Measurements from ENCODE around the gene ANKHD1.

Gene ANKHD1

GRCh38 chr5:140544986-140545385 is 143.4 kb downstream of the ANKHD1 start:
- no peak for DNase-seq (ENCODE audit: low read depth)

- no peak for DNase-seq (ENCODE audit: low read depth)
Measured at GRCh38 chr5:140545606-140546005, 144.0 kb downstream of the ANKHD1 start.

DNA sequence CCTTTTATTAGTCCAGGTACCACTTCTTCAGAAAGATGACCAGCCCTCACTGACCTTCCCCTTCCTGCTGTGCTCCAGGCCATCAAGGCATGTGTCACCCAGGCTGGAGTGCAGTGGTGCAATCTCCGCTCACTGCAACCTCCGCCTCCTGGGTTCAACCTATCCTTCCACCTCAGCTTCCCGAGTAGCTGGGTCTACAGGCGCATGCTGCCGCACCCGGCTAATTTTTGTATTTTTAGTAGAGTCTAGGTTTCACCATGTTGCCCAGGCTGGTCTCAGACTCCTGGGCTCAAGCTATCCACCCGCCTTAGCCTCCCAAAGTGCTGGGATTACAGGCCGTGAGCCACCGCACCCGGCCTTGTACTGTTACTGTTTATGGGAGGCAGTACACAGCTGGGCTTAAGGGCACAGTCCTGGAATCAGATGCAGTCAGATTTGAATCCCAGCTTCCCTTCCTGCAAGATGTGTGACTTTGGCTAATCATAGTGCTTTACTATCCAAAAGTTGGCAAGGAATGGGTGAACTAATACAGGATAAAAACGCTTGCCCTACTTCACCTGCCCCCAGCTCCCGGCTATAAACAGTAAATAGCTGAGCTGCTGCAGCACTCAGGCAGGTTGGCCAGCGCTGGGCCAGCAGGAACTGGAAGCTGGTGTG is 145.3 kb downstream of the ANKHD1 start:
- DNase-seq (ENCODE audit: low read depth), result no peak

GRCh38 chr5:140547508-140548299 is 146.1 kb downstream of the ANKHD1 start, which contains the start of gene EIF4EBP3:
TSS of gene EIF4EBP3 (plus strand) at chr5:140547662. CDS start at chr5:140547738, 76 bp downstream.
- DNase-seq (ENCODE audit: low read depth), result peak; percentile 84

GRCh38 chr5:140548300-140548688 is 146.7 kb downstream of the ANKHD1 start:
- no peak for DNase-seq (ENCODE audit: low read depth)

- DNase-seq (ENCODE audit: low read depth), result no peak
Measured at GRCh38 chr5:140548791-140549190, 147.2 kb downstream of the ANKHD1 start.

DNA sequence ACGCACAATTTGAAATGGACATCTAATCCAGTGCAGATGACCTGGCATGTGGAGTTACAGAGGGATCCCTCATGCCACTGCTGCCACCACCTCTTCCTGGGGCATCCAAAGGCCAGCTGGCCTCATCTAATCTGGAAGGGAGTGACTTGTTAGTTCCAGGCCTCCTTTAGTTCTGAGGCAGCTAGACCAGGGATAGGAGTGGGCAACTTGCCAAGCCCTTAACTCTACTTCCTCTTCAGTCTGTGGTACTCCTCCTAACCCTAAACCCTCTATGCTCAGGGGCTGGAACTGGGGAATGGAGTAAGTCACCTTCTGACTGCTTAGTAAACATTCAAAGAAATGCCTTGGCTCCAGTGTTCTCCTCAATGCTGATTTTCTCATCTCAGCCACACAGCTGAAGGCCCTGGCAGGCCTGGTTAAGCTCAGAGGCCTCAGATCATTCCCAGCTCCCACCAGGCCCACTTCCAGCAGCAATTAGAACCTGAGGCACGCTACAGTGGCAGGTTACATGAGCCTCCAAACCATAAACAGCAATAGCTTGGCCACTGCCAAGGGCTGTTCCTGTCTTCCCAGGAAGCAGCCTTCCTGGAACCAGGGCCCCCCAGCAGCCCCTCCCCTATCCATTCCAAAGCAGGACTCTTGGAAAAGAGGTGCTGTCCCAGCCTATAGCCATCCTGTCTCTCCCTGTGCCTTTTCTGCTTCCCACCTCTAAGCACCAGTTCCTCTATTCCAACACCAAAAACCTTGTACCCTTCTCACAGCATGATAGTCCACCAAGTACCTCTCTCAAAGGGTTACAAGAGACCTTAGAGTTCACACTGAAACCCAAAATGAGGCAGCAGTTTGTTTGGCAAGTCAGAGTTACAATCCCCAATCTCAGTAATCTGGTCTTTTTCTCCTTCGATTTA is 147.9 kb downstream of the ANKHD1 start:
- DNase-seq (ENCODE audit: low read depth), result no peak

DNA sequence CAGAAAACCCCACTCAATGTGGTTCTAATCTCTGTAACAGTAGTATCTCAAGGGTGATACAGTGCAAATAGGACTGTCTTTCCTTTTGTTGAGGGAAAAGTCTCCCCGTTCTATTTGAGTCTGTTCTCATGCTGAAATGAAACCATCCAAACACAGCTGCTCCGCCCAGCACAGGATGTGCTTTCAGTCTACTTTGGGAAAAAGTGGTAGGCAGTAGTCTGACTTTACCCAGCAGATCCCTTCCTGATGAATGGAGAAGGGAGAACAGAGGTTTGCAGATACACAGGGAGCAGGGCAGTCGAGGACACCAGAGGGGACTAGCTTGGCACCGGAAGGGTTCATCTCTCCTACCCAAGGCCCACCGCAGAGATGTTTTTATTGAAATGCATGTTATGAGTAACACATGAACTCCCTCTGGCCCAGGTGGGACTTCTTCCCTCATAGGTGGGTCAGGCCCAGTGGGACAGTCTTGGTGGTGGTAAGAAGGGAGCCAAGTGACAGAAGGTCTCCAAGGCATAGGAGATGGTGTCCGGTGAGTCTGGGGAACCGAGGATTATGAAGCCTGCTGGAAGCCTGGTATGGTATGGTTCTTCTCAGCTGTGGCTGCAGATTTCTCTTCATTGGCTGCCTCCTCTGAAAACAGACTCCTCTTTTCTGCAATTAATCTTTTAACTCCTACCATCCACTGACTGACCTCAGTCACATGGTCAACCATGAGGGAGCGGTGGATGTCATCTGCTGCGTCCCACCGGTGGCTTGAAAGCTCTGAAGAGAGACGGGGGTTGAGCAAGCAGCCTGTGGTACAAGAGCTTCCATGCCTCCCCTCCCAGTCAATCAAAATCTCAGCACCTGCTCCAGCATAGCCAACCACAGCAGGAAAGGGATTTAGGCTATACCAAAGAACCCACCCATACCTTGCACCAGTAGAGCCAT is 148.8 kb downstream of the ANKHD1 start:
- no peak for DNase-seq (ENCODE audit: low read depth)

DNA sequence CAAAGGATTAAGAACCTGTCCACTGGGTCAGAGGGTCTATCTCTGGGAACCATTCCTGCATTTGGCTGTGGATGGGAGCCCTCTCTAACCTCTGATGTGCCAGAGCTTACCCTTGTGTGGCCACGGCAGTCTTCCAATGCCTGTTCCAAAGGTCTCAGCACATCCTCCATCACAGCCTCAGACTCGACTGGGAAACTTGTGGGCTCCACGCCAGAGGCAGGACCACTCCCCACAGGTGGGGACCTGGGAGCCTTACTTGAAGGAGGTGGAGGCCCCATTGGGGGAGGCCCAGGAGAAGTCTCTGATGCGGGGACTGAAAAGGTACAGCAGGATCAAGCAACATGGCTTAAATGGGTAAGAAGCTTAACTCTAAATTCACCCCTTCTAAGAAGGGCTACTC is 150.2 kb downstream of the ANKHD1 start:
- DNase-seq (ENCODE audit: low read depth), result no peak

DNA sequence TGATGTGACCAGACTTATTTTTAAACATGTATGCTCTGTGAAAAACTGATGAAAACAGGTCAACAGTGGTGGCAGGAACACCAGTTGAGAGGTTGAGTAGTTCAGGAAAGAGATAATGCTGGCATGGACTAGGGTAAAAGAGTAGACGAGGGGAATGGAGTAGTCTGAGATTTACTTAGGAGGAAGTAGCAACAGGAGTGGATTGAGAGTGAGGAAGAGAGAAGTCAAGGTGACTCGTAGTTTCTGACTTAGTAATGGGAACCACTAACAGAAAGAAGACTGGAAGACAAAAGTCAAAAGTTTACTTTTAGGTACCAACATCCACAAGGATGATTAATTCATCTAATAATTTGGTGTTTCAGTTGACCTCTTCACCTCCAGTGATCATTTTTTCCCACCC is 152.0 kb downstream of the ANKHD1 start:
- DNase-seq (ENCODE audit: low read depth), result no peak

DNA sequence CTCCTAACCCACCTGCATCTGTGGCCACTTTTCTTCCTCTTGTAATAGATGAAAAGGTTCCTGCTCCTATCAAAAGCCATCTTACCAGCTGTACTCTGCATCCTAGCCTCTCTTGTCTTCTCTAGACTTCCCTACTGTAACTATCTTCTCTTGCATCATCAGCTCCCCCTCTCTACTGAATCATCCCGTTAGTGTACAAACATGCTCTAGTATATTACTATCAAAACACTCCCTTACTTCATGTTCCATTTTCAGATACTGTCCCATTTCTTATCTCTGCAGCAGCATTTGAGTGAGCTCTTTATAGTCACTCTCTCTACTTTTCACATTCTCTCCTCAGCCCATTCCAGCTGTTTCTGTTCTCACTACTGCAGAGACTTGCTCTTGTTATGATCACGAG is 152.8 kb downstream of the ANKHD1 start:
- no peak for DNase-seq (ENCODE audit: low read depth)

GRCh38 chr5:140555747-140556312 is 154.2 kb downstream of the ANKHD1 start:
- no peak for DNase-seq (ENCODE audit: low read depth)

DNA sequence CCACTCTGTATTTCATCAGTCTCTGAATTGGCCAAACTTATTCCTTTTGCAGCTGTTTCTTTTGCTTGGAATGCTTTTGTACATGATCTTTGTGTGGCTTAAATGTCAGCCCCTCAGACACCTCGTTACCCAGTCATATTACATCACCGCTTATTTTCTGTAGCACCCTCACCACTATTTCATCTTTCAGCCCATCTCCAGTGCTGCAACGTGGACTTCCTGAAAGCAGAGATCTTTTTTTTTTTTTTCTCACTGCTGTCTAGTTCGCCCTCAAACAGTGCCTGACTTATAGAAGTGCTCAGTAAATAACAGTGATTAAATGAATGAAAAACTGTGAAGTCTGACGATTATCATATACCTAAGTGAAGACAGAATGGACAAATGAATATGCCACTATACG is 154.8 kb downstream of the ANKHD1 start:
- no peak for DNase-seq (ENCODE audit: low read depth)

- DNase-seq (ENCODE audit: low read depth), result peak; percentile 65
Measured at GRCh38 chr5:140557136-140557805, 155.6 kb downstream of the ANKHD1 start, which contains the start of gene SRA1. TSS of gene SRA1 (minus strand) at chr5:140557473. CDS start at chr5:140557452, 21 bp downstream.

- DNase-seq (ENCODE audit: low read depth), result no peak
Measured at GRCh38 chr5:140557965-140558364, 156.3 kb downstream of the ANKHD1 start.

GRCh38 chr5:140558542-140558941 is 156.9 kb downstream of the ANKHD1 start:
- no peak for DNase-seq (ENCODE audit: low read depth)

- DNase-seq (ENCODE audit: low read depth), result no peak
Measured at GRCh38 chr5:140560227-140560626, 158.6 kb downstream of the ANKHD1 start.

DNA sequence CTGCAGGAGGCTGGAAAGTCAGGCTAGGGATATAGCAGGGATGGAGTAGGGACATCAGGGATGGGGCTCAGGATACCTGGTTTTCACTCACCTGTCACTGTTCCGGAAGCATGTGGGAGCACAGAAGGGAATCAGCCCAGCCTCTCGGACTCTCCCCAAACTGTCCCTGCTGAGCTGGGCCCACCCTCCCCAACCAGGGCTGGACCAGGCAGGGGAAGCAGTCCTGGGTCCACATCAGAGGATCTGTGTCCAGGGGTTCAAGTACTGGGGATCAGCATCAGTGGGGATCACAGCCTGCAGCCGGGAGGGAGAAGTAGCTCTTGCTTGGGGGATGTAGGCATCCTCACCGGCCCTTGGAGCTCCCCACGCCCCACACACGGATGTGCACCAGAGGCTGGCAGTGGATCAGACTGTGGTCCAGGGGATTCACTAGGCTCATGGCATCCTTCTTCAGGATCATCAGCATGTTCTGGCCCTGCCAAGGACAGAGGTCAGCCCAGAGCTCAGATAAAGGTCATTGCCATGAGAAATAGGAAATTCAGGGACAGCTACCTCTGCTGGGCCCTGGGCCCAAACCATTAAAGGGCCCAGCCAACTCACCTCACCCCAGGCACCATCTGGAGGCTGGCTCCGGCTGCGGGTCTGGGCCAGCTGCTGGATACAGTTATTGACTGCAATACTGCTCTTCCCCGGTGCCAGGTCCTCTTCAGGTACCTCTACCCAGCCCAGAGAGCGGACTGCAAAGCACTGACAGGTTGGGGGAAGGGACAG is 160.3 kb downstream of the ANKHD1 start:
- no peak for DNase-seq (ENCODE audit: low read depth)

- DNase-seq (ENCODE audit: low read depth), result no peak
Measured at GRCh38 chr5:140563596-140563995, 162.0 kb downstream of the ANKHD1 start.

Data from non-pigmented ciliary epithelial cell (primary cell).